ENCODE results near the gene GABRG3. TPM values are rescaled to one million over a fixed set of nuclear protein-coding genes. Genes with fewer than 3 reads are reported as not detected.

Gene GABRG3
- total and polyA plus RNA-seq, 2 of the 4 experiments (the other 2 are of a cell fraction) = not detected

DNA sequence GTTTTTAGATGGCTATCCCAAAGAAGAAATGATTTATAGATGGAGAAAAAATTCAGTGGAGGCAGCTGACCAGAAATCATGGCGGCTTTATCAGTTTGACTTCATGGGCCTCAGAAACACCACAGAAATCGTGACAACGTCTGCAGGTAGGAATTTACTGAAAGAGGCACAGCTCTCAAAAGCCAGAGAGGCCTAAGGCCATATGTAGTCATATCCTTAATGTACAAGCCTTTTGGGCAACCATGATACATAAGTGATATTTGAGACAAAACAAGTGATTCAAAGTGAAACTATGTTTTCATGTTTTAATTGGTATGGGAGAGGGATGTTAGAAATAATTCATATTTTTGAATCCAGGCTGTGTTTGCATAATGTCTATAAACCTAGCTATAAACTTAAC, 509.7 kb downstream of the GABRG3 start:
- Histone ChIP-seq H3K4me3 (ENCODE audit: insufficient read depth, low read depth, low read length) (no peak overlapping the region), H3K4me2 (ENCODE audit: low read depth, low read length) (no peak overlapping the region), H2BK15ac (ENCODE audit: low read depth, low read length) (no peak overlapping the region), H3K9me1 (ENCODE audit: insufficient read depth, low read length) (no peaks in the 10 kb centered on the region), H3K36me3 (ENCODE audit: control insufficient read depth, insufficient read depth, low read length) (no peaks in the 10 kb centered on the region), H2AK9ac (replicated peaks; ENCODE audit: low read depth, low read length, poor library complexity) (no peak overlapping the region), H4K91ac (ENCODE audit: insufficient read depth, low read depth, low read length) (no peak overlapping the region), H2BK120ac (ENCODE audit: low read depth, low read length) (no peak overlapping the region), H3K14ac (replicated peaks; ENCODE audit: low read depth, low read length) (no peak overlapping the region), H3K56ac (ENCODE audit: extremely low read depth, insufficient read depth, low read length) (no peak overlapping the region), H2BK20ac (ENCODE audit: low read depth, low read length) (no peak overlapping the region), H3K9me3 (ENCODE audit: control insufficient read depth, insufficient read depth, low read length) (peaks cover 14% of the 10 kb centered on the region), H3K9ac (ENCODE audit: low read depth, low read length) (no peak overlapping the region), H2AFZ (replicated peaks; ENCODE audit: low read length, poor library complexity) (no peak overlapping the region), H3K4me1 (ENCODE audit: control insufficient read depth, insufficient read depth, low read length) (no peaks in the 10 kb centered on the region), H2AK5ac (ENCODE audit: low read depth, low read length) (no peak overlapping the region), H3K18ac (ENCODE audit: low read depth, low read length) (no peak overlapping the region), H3K79me1 (ENCODE audit: low read depth in 1 of 2, low read length in 2 of 2) (no peaks in the 10 kb centered on the region), H4K5ac (ENCODE audit: low read depth, low read length) (no peak overlapping the region), H4K8ac (ENCODE audit: low read depth in 2 of 2, low read length in 2 of 2) (no peak overlapping the region), H3K27ac (ENCODE audit: insufficient read depth, low read length) (no peak overlapping the region), H3K4ac (ENCODE audit: low read depth, low read length) (no peak overlapping the region), H2BK5ac (ENCODE audit: low read depth, low read length, poor library complexity, severe bottlenecking) (no peak overlapping the region), H3K27me3 (ENCODE audit: control insufficient read depth, insufficient read depth, low read length) (no peaks in the 10 kb centered on the region), H4K20me1 (ENCODE audit: insufficient read depth, low read length) (no peaks in the 10 kb centered on the region), H3K23ac (ENCODE audit: low read depth, low read length) (no peak overlapping the region)
- in situ Hi-C loops (cut with MboI; ENCODE audit: low sequenced_read_pairs) = no loop called here
- ATAC-seq (ENCODE audit: low read depth) (no peak), DNase-seq (no peak)
- POLR2A ChIA-PET (ENCODE audit: unreplicated experiment) = no interaction called here
- intact Hi-C loops (cut with micrococcal nuclease) = no loop called here
- TF ChIP-seq, protein P1, sequence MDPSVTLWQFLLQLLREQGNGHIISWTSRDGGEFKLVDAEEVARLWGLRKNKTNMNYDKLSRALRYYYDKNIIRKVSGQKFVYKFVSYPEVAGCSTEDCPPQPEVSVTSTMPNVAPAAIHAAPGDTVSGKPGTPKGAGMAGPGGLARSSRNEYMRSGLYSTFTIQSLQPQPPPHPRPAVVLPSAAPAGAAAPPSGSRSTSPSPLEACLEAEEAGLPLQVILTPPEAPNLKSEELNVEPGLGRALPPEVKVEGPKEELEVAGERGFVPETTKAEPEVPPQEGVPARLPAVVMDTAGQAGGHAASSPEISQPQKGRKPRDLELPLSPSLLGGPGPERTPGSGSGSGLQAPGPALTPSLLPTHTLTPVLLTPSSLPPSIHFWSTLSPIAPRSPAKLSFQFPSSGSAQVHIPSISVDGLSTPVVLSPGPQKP (IDR thresholded peaks at IDR 0.05; ENCODE audit: borderline replicate concordance, low read depth, low read length) = no peak
- TF ChIP-seq FOS (IDR thresholded peaks at IDR 0.05; ENCODE audit: low read depth, low read length) = no peak
- TF ChIP-seq RCOR1 (IDR thresholded peaks at IDR 0.05; ENCODE audit: insufficient replicate concordance, low read length) = no peak
- no peak for TF ChIP-seq MAFK (IDR thresholded peaks at IDR 0.05; ENCODE audit: low read depth, low read length)
- no peak for TF ChIP-seq SMC3 (IDR thresholded peaks at IDR 0.05; ENCODE audit: low read depth, low read length)
- TF ChIP-seq POLR2A (IDR thresholded peaks at IDR 0.05; ENCODE audit: low read depth, low read length) = no peak
- TF ChIP-seq, protein P2, sequence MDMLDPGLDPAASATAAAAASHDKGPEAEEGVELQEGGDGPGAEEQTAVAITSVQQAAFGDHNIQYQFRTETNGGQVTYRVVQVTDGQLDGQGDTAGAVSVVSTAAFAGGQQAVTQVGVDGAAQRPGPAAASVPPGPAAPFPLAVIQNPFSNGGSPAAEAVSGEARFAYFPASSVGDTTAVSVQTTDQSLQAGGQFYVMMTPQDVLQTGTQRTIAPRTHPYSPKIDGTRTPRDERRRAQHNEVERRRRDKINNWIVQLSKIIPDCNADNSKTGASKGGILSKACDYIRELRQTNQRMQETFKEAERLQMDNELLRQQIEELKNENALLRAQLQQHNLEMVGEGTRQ (IDR thresholded peaks at IDR 0.05; ENCODE audit: low read depth, low read length) = no peak
- TF ChIP-seq, protein P3, sequence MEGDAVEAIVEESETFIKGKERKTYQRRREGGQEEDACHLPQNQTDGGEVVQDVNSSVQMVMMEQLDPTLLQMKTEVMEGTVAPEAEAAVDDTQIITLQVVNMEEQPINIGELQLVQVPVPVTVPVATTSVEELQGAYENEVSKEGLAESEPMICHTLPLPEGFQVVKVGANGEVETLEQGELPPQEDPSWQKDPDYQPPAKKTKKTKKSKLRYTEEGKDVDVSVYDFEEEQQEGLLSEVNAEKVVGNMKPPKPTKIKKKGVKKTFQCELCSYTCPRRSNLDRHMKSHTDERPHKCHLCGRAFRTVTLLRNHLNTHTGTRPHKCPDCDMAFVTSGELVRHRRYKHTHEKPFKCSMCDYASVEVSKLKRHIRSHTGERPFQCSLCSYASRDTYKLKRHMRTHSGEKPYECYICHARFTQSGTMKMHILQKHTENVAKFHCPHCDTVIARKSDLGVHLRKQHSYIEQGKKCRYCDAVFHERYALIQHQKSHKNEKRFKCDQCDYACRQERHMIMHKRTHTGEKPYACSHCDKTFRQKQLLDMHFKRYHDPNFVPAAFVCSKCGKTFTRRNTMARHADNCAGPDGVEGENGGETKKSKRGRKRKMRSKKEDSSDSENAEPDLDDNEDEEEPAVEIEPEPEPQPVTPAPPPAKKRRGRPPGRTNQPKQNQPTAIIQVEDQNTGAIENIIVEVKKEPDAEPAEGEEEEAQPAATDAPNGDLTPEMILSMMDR (conservative IDR thresholded peaks at IDR 0.05; ENCODE audit: low read depth, low read length) = no peak
- TF ChIP-seq MXI1 (IDR thresholded peaks at IDR 0.05; ENCODE audit: borderline replicate concordance, low read depth, low read length) = no peak
- TF ChIP-seq NFE2L2 (IDR thresholded peaks at IDR 0.05; ENCODE audit: low read depth, low read length) = no peak
- no peak for TF ChIP-seq CEBPB (IDR thresholded peaks at IDR 0.05; ENCODE audit: low read depth, low read length)
- no peak for TF ChIP-seq MAZ (IDR thresholded peaks at IDR 0.05; ENCODE audit: borderline replicate concordance, low read depth, low read length)
- TF ChIP-seq CHD1 (IDR thresholded peaks at IDR 0.05; ENCODE audit: low read depth, low read length) = no peak
- no peak for TF ChIP-seq RAD21 (IDR thresholded peaks at IDR 0.05; ENCODE audit: low read length)
- no peak for TF ChIP-seq BHLHE40 (IDR thresholded peaks at IDR 0.05; ENCODE audit: low read depth, low read length)
- no peak for TF ChIP-seq RFX5 (IDR thresholded peaks at IDR 0.05; ENCODE audit: low read depth, low read length)
- dilution Hi-C loops (cut with HindIII; ENCODE audit: low sequenced_read_pairs, unreplicated experiment) = no loop called here
- 100% methylated on average over 1 of the region's 3 CpGs; no CpG with 5 or more reads in 1 of the 2 experiments for WGBS, 2 experiments (ENCODE audit: extremely low coverage in 2 of 2, insufficient read length in 1 of 2)
- no TSS peak for BruUV-seq (replicated peaks)
- CTCF ChIA-PET = no interaction called here

Data from IMR-90 (cell line).